PC-3 (cell line): ENCODE data around the gene ASTN2. TPM values are rescaled to one million over a fixed set of nuclear protein-coding genes. Genes with fewer than 3 reads are reported as not detected.

Experiments
- ATAC-seq: fragments of 200-7000 bp; cut with Tn5 transposase; 2 replicates; pipeline ENCODE4 v1.9.1; 2020; ENCODE audit warnings: mild to moderate bottlenecking, moderate library complexity
- BruUV-seq: library from RNA; stranded (reverse); fragments of 400-500 nt; replicated peaks from 2 replicates; lab custom pipeline; 2021; lab: Mats Ljungman, UMichigan
- CTCF ChIA-PET: fragments of 300-600 bp; sonication (Branson Sonifier 250); formaldehyde crosslinking; loops from one replicate; lab custom pipeline; 2022; ENCODE audit warnings: antibody characterized with exemption; lab: Charles Lee
- POLR2A ChIA-PET: fragments of 300-600 bp; sonication (Branson Sonifier 250); formaldehyde crosslinking; loops from one replicate; lab custom pipeline; 2022; ENCODE audit warnings: antibody characterized with exemption; ENCODE audit not compliant: unreplicated experiment; lab: Charles Lee
- DNase-seq: peaks from one replicate; pipeline ENCODE4 v3.0.0-alpha.2; 2015
- H2AFZ ChIP-seq: fragments of 300-600 bp; sonication (generic); 2 replicates; pipeline ENCODE4 v1.6.0; 2016; ENCODE audit warnings: antibody characterized with exemption, low read length
- H3F3A ChIP-seq: fragments of 300-600 bp; sonication (generic); one replicate; pipeline ENCODE4 v1.6.0; 2017; ENCODE audit warnings: antibody characterized with exemption, low read length, control low read depth, mild to moderate bottlenecking; ENCODE audit not compliant: unreplicated experiment
- H3K27ac ChIP-seq: fragments of 300-600 bp; sonication (generic); 2 replicates; pipeline ENCODE4 v1.5.1; 2016; ENCODE audit warnings: mild to moderate bottlenecking, low read length
- H3K27me3 ChIP-seq: fragments of 300-600 bp; sonication (generic); 2 replicates; pipeline ENCODE4 v1.6.1; 2016; ENCODE audit warnings: low read length, mixed read lengths
- H3K36me3 ChIP-seq: fragments of 300-600 bp; sonication (generic); 2 replicates; pipeline ENCODE4 v1.6.1; 2016; ENCODE audit warnings: low read depth, mixed run types, low read length, mixed read lengths
- H3K4me1 ChIP-seq: fragments of 300-600 bp; sonication (generic); 2 replicates; pipeline ENCODE4 v1.5.1; 2016; ENCODE audit warnings: low read length; ENCODE audit not compliant: insufficient read depth
- H3K4me2 ChIP-seq: fragments of 300-600 bp; sonication (generic); 2 replicates; pipeline ENCODE4 v1.6.0; 2016; ENCODE audit warnings: low read length
- H3K4me3 ChIP-seq: fragments of 300-600 bp; sonication (generic); 2 replicates; pipeline ENCODE4 v1.5.1; 2016; ENCODE audit warnings: mild to moderate bottlenecking, low read length, mixed read lengths
- H3K79me2 ChIP-seq: fragments of 300-600 bp; sonication (generic); 2 replicates; pipeline ENCODE4 v1.6.1; 2017; ENCODE audit warnings: low read length, mixed read lengths
- H3K9ac ChIP-seq: fragments of 300-600 bp; sonication (generic); 2 replicates; pipeline ENCODE4 v1.6.0; 2016; ENCODE audit warnings: mild to moderate bottlenecking, low read length
- H3K9me2 ChIP-seq: fragments of 300-600 bp; sonication (generic); replicated peaks from 2 replicates; pipeline ENCODE4 v1.6.1; 2016; ENCODE audit warnings: mixed run types, low read length, mixed read lengths
- H3K9me3 ChIP-seq: fragments of 300-600 bp; sonication (generic); 2 replicates; pipeline ENCODE4 v1.6.1; 2016; ENCODE audit warnings: low read length, mixed read lengths
- H4K20me1 ChIP-seq: fragments of 300-600 bp; sonication (generic); 2 replicates; pipeline ENCODE4 v1.6.1; 2016; ENCODE audit warnings: low read length, mixed read lengths
- EZH2 ChIP-seq: fragments of 300-600 bp; sonication (generic); IDR thresholded peaks from one replicate; pipeline ENCODE4 v1.6.1; 2017; ENCODE audit warnings: antibody characterized with exemption, mild to moderate bottlenecking, low read length; ENCODE audit not compliant: unreplicated experiment
- EZH2phosphoT487 ChIP-seq: fragments of 300-600 bp; sonication (generic); IDR thresholded peaks from 2 replicates; pipeline ENCODE4 v1.6.1; 2018; ENCODE audit warnings: mild to moderate bottlenecking, antibody characterized with exemption, low read length, borderline replicate concordance
- intact Hi-C: fragments of 100-400 bp; cut with micrococcal nuclease; formaldehyde crosslinking; loops from 2 replicates; pipeline ENCODE4 v1.9.0; 2023
- total RNA-seq: library from RNA; depleted of rRNA; stranded (reverse); fragments of >200 nt; gene quantifications from 2 replicates; pipeline ENCODE4 v1.2.3, GENCODE V29; 2014
- TF ChIP-seq, protein P1 (sequence below): fragments of 300-600 bp; sonication (generic); conservative IDR thresholded peaks from 2 replicates; pipeline ENCODE4 v1.5.1; 2017; ENCODE audit warnings: antibody characterized with exemption, low read depth, mild to moderate bottlenecking, low read length

ASTN2 gene
- total RNA-seq, 1 experiment from 2014 or later, result 3.5 TPM

DNA sequence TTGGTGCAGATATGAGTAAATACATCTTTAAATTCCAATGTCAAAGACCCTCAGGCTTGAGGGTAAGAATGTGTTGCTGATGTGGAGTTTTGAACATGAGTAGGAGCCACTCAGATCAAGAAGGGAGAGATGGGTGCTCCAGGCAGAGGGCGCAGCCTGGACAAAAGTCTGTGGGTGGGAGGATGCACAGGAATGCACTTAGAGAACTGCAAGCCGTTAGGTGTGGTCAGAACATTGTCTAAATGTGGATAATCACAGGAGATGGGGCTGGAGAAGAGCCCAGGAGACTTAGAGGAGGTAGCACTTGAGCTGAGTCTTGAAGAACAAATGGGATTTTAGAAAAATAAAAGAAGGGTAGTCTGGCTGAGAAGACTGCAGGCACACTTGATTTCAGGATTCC is 1005.7 kb downstream of the ASTN2 start:
- Histone ChIP-seq H3K4me3 (no peak overlapping the region), H3K27me3 (no peaks in the 10 kb centered on the region), H3K27ac (no peak overlapping the region), H3F3A (no peaks in the 10 kb centered on the region), H3K79me2 (no peaks in the 10 kb centered on the region), H2AFZ (no peak overlapping the region), H3K36me3 (no peaks in the 10 kb centered on the region), H3K9me2 (no peaks in the 10 kb centered on the region), H3K4me2 (no peak overlapping the region), H4K20me1 (no peaks in the 10 kb centered on the region), H3K9me3 (no peaks in the 10 kb centered on the region), H3K9ac (no peak overlapping the region), H3K4me1 (no peaks in the 10 kb centered on the region)
- BruUV-seq, result no TSS peak
- ChIA-PET POLR2A (no interaction called here), CTCF (no interaction called here)
- intact Hi-C loops, result no loop called here
- ATAC-seq (no peak), DNase-seq (no peak)
- TF ChIP-seq, protein P1, sequence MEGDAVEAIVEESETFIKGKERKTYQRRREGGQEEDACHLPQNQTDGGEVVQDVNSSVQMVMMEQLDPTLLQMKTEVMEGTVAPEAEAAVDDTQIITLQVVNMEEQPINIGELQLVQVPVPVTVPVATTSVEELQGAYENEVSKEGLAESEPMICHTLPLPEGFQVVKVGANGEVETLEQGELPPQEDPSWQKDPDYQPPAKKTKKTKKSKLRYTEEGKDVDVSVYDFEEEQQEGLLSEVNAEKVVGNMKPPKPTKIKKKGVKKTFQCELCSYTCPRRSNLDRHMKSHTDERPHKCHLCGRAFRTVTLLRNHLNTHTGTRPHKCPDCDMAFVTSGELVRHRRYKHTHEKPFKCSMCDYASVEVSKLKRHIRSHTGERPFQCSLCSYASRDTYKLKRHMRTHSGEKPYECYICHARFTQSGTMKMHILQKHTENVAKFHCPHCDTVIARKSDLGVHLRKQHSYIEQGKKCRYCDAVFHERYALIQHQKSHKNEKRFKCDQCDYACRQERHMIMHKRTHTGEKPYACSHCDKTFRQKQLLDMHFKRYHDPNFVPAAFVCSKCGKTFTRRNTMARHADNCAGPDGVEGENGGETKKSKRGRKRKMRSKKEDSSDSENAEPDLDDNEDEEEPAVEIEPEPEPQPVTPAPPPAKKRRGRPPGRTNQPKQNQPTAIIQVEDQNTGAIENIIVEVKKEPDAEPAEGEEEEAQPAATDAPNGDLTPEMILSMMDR, result no peak
- no peak for TF ChIP-seq EZH2phosphoT487
- no peak for TF ChIP-seq EZH2

DNA sequence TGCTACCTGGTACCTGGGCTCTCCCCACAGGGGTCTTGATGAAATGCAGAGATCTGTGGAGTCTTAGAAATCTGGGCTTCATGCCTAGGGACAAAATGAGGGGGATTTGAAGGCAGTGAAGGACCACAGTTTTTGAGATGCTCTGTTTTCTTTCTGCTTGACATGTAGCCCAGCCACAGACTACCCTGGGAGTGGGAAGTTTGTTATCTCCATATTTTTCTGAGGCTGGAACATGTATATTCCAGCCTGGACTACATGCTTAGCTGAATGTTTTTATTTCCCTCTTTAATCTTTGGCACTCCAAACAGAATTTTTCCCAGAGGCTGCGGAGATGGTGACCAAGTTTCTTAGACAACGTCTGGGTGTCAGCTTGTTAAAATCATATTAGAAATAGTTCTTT is 1008.4 kb downstream of the ASTN2 start:
- H3K9me2 ChIP-seq, result no peaks in the 10 kb centered on the region
- no peaks in the 10 kb centered on the region for H3K36me3 ChIP-seq
- no peak overlapping the region for H3K9ac ChIP-seq
- H2AFZ ChIP-seq, result no peak overlapping the region
- no peak for ATAC-seq
- H3F3A ChIP-seq, result no peaks in the 10 kb centered on the region
- no peaks in the 10 kb centered on the region for H3K79me2 ChIP-seq
- H3K9me3 ChIP-seq, result no peaks in the 10 kb centered on the region
- intact Hi-C loops, result no loop called here
- ChIA-PET CTCF (no interaction called here), POLR2A (no interaction called here)
- no peak overlapping the region for H3K4me2 ChIP-seq
- TF ChIP-seq EZH2phosphoT487 (no peak), EZH2 (no peak)
- TF ChIP-seq, protein P1, result no peak
- H3K27me3 ChIP-seq, result no peaks in the 10 kb centered on the region
- H3K27ac ChIP-seq, result no peak overlapping the region
- no peak overlapping the region for H3K4me3 ChIP-seq
- H3K4me1 ChIP-seq, result no peaks in the 10 kb centered on the region
- no peaks in the 10 kb centered on the region for H4K20me1 ChIP-seq
- DNase-seq, result no peak
- BruUV-seq, result no TSS peak

DNA sequence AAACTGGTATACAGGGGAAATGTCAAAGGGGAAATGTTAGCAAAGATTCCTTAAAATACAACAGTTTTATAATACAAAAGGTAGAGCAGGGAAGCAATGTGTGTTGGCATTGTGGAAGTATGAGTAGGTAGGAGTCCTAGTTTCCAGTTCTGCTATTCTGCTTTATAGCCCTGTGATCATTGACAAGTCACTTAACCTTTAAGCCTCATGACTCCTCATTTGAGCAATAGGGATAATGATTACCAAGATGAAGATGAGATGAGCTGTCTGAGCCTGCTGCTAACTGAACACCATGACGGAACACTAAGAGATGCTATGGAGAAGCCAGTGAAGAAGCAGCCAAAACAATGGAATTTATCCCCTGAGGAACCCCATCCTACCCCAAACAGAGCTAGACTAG is 1009.5 kb downstream of the ASTN2 start:
- H3K36me3 ChIP-seq, result no peaks in the 10 kb centered on the region
- H3K9me2 ChIP-seq, result no peaks in the 10 kb centered on the region
- H2AFZ ChIP-seq, result no peak overlapping the region
- CTCF ChIA-PET, result no interaction called here
- intact Hi-C loops, result no loop called here
- H3F3A ChIP-seq, result no peaks in the 10 kb centered on the region
- H3K9me3 ChIP-seq, result no peaks in the 10 kb centered on the region
- DNase-seq (no peak), ATAC-seq (no peak)
- no TSS peak for BruUV-seq
- H4K20me1 ChIP-seq, result no peaks in the 10 kb centered on the region
- no peak for TF ChIP-seq EZH2phosphoT487
- TF ChIP-seq, protein P1, result no peak
- TF ChIP-seq EZH2, result no peak
- no peaks in the 10 kb centered on the region for H3K4me1 ChIP-seq
- H3K27me3 ChIP-seq, result no peaks in the 10 kb centered on the region
- POLR2A ChIA-PET, result no interaction called here
- no peak overlapping the region for H3K4me3 ChIP-seq
- H3K9ac ChIP-seq, result no peak overlapping the region
- no peaks in the 10 kb centered on the region for H3K79me2 ChIP-seq
- H3K4me2 ChIP-seq, result no peak overlapping the region
- no peak overlapping the region for H3K27ac ChIP-seq
